Coronary artery (tissue), 2 donors: ENCODE data around the gene LRRC37A3.
"Not testable (repeated sequence)": the region's sequence is repeated elsewhere in the genome, so short reads cannot be mapped to it uniquely, and the experiment has no call there.

Source experiments
- DNase-seq: peaks from one replicate; pipeline ENCODE4 v3.0.0-alpha.2; 2017; ENCODE audit warnings: low spot score
- H3K27ac ChIP-seq, 2 donors: fragments of 200-600 bp; sonication (generic); one replicate each; pipeline ENCODE4 v1.5.1; 2016 to 2019
- H3K4me3 ChIP-seq: fragments of 200-600 bp; sonication (generic); 2 replicates; pipeline ENCODE4 v1.5.1; 2016; ENCODE audit warnings: mild to moderate bottlenecking, moderate library complexity
- CTCF ChIP-seq: fragments of 200-600 bp; sonication (generic); IDR thresholded peaks from one replicate; pipeline ENCODE4 v1.5.1; 2019; ENCODE audit warnings: antibody characterized with exemption

The LRRC37A3 gene

DNA sequence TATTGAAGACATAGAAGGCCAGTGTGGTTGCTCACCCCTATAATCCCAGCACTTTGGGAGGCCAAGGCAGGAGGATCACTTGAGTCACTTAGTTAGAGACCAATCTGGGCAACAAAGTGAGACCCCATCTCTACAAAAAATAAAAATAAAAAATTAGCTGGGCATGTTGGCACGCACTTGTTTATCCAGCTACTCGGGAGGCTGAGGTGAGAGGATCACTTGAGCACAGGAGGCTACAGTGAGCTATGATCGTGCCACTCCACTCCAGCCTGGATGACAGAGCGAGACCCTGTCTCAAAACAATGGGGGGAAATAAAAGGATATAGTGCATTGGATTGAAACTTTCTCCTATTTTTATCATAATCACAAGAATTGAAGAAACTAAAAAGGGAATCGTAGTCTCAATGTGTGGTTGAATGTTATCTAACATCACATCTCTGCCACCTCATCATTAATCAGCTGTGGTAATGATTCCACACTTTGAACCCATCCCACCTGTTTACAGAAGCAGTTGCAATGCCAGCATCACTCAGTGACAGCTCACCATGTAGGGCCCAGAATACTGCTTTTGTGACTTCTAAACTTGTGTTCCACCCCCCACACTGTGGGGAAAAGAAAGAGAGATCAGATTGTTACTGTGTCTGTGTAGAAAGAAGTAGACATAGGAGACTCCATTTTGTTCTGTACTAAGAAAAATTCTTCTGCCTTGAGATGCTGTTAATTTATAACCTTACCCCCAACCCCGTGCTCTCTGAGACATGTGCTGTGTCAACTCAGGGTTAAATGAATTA, 10.3 kb upstream of the LRRC37A3 start:
- not testable (repeated sequence) for H3K27ac ChIP-seq, H3K4me3 ChIP-seq, DNase-seq

DNA sequence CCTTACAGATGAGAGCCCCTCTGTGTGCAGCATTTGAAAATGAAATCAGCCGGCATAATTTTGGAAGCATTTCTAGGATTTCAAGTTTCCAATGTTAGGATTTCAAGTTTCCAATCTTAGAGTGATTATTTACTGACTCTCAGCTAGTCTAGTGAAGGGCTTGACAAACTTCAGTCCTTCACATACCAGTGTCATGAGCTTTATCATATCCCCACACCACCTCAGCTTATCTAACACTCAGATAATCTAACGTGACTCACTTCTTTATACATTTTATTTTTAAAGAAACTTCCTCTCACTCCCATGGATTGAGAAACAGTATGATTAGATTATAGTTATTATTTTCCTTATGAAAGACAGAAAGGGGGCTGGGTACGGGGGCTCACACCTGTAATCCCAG, 9.4 kb upstream of the LRRC37A3 start:
- H3K4me3 ChIP-seq, DNase-seq, H3K27ac ChIP-seq: not testable (repeated sequence)

GRCh38 chr17:64927444-64927843, 8.2 kb upstream of the LRRC37A3 start:
- not testable (repeated sequence) for DNase-seq, H3K4me3 ChIP-seq
- H3K27ac ChIP-seq: peak overlapping the region in 1 of 2 donors; percentile 32

DNA sequence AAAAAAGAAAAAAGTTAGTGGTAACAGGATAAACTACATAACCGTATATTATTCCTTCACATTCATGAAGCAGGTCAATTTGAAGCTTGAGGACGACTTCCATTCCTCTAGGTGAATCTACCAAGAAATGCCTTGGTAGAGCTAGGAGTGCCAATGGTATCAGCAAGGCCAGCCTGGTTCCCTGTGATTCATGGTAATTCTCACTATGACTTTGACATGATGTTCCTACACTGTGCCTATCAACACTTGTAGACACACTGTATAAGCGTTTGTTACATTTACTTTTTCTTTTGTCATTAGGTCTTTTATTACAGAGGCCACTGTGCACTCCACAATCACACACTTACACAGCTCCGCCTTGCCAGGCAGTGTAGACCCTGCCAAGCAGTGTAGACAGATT, 7.2 kb upstream of the LRRC37A3 start:
- not testable (repeated sequence) for H3K4me3 ChIP-seq, H3K27ac ChIP-seq, DNase-seq

DNA sequence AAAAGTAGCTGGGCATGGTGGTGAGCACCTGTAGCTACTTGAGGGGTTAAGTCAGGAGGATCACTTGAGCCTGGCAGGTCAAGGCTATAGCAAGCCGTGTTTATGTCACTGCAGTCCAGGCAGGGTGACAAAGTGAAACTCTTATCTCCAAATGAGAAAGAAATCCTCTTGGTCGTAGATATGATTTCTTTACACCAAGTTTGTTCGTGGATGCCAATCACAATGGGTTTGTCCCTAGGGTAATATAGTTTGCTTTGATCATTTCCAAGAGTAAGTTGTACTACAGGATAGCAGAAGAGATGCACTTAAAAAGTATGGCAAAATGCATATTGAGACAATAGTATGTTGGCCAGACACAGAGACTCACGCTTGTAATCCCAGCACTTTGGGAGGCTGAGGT, 6.0 kb upstream of the LRRC37A3 start:
- H3K27ac ChIP-seq, H3K4me3 ChIP-seq, DNase-seq: not testable (repeated sequence)

- H3K4me3 ChIP-seq, H3K27ac ChIP-seq, DNase-seq: not testable (repeated sequence)
Observed at GRCh38 chr17:64923051-64923568, 3.8 kb upstream of the LRRC37A3 start.

DNA sequence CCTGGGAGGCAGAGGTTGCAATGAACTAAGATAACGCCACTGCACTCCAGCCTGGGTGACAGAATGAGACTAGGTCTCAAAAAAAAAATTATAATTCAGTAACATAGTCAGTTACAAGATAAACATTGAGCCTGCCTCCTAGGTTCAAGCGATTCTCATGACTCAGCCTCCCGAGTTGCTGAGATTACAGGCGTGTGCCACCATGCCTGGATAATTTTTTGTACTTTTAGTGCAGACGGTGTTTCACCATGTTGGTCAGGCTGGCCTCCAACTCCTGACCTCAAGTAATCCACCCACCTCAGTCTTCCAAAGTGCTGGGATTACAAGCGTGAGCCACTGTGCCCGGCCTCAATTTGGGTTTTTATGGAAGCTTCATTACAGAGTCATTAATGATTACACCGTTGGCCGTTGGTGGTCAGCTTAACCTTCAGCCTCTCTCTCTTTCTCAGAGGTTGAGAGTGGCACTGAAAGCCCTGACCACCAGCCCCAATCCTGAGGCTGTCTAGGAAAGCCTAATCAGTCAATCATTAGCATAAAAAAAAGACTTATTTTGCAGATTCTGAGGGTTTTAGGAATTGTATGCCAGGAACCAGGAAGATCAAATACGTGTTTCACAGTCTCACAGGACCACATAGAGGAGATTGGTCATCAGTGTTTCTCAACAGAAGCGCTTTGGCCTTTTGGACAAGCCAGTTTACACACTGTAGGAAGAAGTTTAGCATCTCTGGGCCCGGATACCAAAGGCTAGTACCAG, 1.3 kb upstream of the LRRC37A3 start:
- Histone ChIP-seq H3K27ac (no peak overlapping the region), H3K4me3 (no peak overlapping the region)
- no peak for TF ChIP-seq CTCF
- no peak for DNase-seq

DNA sequence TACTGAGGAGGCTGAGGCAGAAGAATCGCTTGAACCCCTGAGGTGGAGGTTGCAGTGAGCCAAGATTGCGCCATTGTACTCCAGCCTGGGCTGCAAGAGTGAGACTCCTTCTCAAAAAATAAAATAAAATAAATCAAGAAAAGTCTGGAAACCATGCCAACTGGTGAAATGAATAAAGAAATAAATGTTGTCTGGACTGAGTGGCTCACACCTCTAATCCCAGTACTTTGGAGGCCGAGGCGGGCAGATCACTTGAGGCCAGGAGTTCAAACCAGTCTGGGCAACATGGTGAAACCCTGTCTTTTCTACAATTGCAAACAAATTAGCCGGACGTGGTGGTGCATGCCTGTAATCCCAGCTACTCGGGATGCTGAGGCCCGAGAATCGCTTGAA, 744 bp upstream of the LRRC37A3 start:
- Histone ChIP-seq H3K4me3 (peak overlapping the region; percentile 98), H3K27ac (peak overlapping the region; percentile 89 to 98)
- no peak for TF ChIP-seq CTCF
- no peak for DNase-seq

GRCh38 chr17:64918842-64919288, 413 bp downstream of the LRRC37A3 start:
- not testable (repeated sequence) for DNase-seq
- H3K27ac ChIP-seq: peak overlapping the region; percentile 89 to 98
- H3K4me3 ChIP-seq: peak overlapping the region; percentile 98

- not testable (repeated sequence) for DNase-seq, H3K4me3 ChIP-seq, H3K27ac ChIP-seq
Observed at GRCh38 chr17:64917540-64917939, 1.7 kb downstream of the LRRC37A3 start.

DNA sequence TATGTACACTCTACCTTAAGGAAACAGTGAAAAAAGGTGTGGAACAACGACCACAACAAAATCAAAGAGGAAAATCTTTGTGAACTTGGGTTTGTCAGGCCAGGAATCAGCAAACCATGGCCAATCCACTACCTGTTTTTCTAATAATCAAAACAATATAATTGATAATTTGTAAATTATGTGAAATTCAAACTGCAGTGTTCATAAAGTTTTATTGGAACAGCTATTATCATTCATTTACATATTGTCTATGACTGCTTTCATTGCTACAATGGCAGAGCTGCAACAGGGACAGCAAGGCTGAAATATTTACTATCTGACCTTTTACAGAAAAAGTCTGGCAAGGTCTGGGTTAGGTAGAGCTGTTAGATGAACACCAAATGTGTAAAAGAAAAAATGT, 4.0 kb downstream of the LRRC37A3 start:
- not testable (repeated sequence) for H3K4me3 ChIP-seq, DNase-seq, H3K27ac ChIP-seq

- not testable (repeated sequence) for H3K4me3 ChIP-seq, DNase-seq, H3K27ac ChIP-seq
Observed at GRCh38 chr17:64910191-64910514, 9.1 kb downstream of the LRRC37A3 start.

GRCh38 chr17:64909511-64910190, 9.6 kb downstream of the LRRC37A3 start:
- H3K4me3 ChIP-seq, H3K27ac ChIP-seq: not testable (repeated sequence)

DNA sequence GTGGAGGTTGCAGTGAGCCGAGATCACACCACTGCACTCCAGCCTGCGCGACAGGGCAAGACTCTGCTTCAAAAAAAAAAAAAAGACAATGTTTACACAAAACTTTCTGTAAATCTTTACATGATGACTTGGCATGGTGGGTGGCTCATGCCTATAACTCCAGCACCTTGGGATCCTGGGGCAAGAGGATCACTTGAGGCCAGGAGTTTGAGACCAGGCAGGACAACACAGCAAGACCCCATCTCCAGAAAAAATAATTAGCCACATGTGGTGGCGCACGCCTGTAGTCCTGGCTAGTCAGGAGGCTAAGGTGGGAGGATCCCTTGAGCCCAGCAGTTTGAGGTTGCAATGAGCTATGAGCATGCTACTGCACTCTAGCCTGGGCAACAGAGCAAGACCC, 15.2 kb downstream of the LRRC37A3 start:
- H3K4me3 ChIP-seq, H3K27ac ChIP-seq, DNase-seq: not testable (repeated sequence)

More at GRCh38 chr17:64909511-64910190, 9.6 kb downstream of the LRRC37A3 start:
- DNase-seq: not testable (repeated sequence)

GRCh38 chr17:64897136-64897535, 22.1 kb downstream of the LRRC37A3 start:
- H3K27ac ChIP-seq, H3K4me3 ChIP-seq, DNase-seq: not testable (repeated sequence)

GRCh38 chr17:64874210-64874609, 45.1 kb downstream of the LRRC37A3 start:
- H3K27ac ChIP-seq, H3K4me3 ChIP-seq, DNase-seq: not testable (repeated sequence)
